Measurements from ENCODE around the gene PLD2.
A peak's percentile ranks its signal among the peaks of the same experiment; 100 is the strongest.
"Not testable (repeated sequence)": the region's sequence is repeated elsewhere in the genome, so short reads cannot be mapped to it uniquely, and the experiment has no call there.

PLD2 gene

DNA sequence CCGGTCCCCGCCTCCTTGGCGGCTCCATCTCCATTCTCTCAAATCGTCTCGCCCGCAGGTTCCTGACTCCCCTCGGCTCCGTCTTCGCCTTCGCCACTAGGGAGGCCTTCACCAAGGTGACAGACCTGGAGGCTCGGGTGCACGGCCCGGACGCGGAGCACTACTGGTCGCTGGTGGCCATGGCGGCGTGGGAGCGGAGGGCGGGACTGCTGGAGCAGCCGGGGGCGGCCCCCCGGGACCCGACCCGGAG lies 17.3 kb upstream of the PLD2 start:
- no peak for DNase-seq (ENCODE audit: low read depth in 2 of 2)

DNA sequence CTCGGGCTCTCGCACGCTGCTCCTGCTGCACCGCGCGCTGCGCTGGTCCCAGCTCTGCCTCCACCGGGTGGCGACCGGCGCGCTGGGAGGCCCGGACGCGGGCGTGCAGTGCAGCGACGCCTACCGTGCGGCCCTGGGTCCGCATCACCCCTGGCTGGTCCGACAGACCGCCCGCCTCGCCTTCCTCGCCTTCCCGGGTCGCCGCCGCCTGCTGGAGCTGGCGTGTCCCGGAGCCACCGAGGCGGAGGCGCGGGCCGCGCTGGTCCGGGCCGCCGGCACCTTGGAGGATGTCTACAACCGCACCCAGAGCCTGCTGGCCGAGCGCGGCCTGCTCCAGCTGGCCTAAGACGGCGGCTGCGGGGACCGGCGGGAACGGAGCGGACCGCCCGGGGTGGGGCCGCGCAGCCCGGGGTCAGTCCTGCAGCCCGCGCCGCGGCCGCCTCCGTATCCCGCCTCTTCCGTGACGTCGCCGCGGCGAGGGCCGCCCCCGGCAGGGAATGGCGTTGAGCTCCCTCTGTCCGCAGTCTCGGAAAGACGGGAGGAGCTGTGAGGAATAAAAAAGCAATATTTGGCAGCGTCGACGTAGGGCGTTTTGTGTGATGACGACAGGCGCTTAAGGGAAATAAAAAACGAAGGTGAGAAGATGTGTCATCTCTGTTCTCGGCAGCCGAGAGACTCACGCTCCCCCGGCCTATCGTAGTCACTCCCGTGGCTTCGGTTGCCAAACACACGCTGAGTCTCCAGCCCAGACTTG lies 16.8 kb upstream of the PLD2 start:
- DNase-seq (ENCODE audit: low read depth in 2 of 2): peak; percentile 63 to 68

DNA sequence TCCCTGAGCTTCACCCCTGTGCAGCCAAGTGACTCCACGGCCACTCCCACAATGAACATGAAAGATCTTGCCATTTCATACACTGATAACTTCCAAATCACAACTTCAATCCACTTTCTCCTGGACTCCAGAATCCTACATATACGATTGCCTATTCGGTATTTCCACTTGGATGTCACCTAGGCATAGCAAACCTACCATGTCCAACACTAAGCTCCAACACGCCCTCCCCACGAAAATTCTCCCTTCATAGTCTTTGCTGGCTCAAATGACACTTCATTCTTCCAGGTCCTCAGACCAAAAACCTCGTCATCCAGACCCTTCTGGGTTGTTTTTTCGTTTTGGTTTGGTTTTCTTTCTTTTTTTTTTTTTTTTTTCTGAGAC lies 16.3 kb upstream of the PLD2 start:
- DNase-seq (ENCODE audit: low read depth in 2 of 2): no peak

DNA sequence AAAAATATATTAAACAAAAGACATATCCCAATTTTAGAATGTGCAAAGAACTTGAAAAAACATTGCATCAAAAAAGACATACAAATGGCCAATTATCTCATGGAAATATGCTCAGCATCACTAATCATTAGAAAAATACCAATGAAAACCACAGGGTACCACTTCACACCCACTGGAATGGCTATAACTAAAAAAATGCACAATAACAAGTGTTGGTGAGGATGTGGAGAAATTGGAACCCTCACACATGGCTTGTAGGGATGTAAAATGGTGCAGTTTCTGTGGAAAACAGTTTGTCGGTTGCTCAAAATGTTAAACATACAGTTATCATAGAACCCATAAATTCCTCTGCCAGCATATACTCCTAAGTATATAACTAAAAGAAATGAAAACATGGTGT lies 11.8 kb upstream of the PLD2 start:
- no peak for DNase-seq (ENCODE audit: low read depth in 2 of 2)

DNA sequence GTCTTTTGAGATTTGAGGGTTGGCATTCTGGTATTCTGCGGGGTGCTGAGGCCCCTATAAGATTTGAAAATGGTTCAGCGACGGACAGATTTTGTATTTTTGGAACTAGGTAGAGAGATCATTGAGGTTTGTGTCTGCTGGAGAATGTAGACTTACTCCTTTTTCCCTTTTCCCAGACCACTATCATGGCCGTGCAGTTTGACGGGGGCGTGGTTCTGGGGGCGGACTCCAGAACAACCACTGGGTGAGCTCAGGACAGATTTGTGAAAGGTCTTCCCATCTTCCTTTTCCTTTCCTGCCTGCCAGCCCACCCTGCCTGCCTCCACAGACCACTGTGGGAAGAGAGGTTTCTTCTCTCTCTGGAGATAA lies 10.4 kb upstream of the PLD2 start:
- DNase-seq (ENCODE audit: low read depth in 2 of 2): no peak

DNA sequence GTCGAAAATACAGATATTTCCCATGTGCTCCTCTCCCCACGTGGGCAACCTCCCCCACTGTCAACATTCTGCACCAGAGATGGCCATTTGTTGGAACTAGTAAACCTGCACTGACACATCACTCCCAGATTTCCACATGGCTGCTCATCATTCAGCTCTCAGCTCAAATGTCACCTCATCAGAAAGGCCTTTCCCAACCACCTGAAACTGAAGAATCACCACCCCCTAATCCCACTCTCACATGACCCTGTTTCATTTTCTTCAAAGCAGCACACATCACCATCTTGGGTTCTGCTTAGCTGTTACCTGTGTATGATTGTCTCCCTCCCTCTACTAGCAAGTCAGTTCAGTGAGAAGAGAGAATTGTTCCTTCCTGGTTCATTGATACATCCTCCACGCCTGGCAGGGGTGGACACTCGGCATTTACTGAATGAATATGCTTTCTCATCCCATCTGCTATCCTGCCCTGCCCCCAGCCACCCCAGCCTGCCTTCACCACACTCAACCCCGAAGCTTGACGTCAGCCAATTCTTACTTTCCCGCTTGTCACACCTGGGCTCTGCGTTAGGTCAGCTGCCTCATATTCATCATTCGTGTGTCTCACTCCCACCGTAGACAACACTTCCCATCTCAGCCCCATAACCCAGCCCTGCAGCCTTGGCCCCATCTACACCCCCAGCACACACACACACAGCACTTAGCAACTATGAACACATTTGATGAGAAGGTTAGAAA lies 6.3 kb upstream of the PLD2 start:
- no peak for DNase-seq (ENCODE audit: low read depth in 2 of 2)

DNA sequence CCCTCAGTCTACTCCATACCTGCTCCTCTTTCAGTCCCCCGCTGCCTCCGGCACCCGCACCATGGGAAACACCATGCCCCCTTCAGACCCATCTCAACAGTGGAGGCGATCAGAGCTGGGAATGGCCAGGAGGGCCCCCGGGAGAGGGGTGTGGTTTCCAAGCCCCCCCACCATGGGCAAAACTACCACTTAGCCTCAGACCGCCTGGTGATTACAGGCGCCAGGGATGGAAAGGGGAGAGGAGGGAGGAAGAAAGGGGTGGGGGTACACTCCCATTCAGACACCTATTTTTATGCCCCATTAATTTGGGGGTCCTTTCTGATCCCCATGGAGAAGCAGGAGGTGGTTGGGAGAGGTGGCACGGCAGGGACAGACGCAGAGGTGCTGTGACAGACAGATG lies 4.7 kb upstream of the PLD2 start, which contains the start of gene C17orf114:
C17orf114 (minus strand) TSS at position 101 of the 400 bp plus-strand sequence.
- no peak for DNase-seq (ENCODE audit: low read depth in 2 of 2)

DNA sequence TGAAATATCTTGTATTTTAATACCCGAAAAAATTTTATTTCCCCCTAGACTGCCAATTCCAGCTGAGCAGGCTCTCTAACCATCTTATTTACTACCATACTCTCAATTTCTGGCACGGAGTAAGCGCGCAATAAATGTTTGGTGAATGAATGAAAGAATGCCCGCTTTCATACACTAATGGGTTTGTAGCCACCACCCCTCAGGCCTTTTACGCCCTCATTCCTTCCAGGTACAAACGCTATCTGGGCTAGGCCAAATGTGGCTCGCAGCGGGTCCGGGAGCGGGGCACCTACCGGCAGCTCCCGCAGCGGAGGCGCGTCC lies 536 bp upstream of the PLD2 start:
- DNase-seq (ENCODE audit: low read depth in 2 of 2): no peak

DNA sequence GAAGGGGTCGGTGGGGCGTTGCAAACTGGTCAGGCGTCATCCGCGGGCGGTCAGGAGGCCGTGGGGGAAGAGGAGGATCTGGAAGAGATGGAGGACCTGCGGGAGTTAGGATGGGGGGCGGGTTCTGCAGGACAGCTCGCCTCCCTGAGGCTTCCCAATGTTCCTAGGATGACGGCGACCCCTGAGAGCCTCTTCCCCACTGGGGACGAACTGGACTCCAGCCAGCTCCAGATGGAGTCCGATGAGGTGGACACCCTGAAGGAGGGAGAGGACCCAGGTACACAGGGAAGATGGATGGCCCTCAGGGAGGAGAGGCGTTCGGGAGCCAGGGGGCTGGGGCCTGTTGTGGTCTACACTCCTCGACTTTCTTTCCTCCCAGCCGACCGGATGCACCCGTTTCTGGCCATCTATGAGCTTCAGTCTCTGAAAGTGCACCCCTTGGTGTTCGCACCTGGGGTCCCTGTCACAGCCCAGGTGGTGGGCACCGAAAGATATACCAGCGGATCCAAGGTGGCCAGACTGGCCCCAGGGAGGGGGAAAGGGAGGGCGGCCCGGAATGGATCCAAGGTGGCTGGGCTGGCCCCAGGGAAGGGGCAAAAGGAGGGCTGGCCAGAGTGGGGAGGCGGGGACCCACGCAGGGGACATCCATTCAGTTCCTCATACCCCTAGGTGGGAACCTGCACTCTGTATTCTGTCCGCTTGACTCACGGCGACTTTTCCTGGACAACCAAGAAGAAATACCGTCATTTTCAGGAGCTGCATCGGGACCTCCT lies 839 bp downstream of the PLD2 start:
- no peak for DNase-seq (ENCODE audit: low read depth in 2 of 2)

DNA sequence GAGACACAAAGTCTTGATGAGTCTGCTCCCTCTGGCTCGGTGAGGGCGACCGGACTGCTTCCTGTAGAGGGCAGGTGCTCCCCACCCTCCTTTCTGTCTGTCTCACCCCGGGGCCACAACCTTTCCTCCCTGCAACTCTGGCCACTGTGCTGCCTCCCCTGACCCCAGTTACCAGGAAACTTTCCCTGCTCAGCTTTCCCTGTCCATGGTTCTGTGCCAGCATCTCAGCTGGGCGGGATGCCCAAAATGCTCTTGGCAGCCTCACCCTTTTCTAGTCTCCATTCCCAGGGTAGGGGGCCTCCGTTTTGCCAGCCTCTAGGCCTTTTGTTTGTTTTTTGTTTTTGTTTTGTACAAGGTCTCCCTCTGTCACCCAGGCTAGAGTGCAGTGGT lies 1.4 kb downstream of the PLD2 start:
- no peak for DNase-seq (ENCODE audit: low read depth in 2 of 2)

DNA sequence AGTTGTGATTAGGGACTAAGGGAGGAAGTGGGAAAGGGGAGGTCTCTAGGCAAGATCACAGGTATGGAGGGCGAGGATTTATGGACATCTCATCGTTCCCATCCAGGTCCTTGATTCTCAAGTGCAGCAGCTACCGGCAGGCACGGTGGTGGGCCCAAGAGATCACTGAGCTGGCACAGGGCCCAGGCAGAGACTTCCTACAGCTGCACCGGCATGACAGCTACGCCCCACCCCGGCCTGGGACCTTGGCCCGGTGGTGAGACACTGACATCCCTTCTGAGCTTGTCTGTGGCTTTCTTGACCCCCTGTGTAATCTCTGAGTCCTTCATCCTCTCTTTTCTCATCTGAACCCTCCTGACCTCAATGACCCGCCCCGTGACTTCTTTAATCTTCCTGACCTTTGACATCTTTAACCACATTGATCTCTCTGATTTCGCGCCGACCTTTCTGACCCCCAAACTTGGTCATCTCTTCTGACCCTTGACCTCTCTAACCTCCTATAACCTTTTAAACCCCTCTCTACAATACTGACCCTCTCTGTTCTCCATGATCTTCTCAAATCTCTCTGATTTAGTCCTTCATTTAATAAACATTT lies 3.8 kb downstream of the PLD2 start:
- DNase-seq (ENCODE audit: low read depth in 2 of 2): no peak

DNA sequence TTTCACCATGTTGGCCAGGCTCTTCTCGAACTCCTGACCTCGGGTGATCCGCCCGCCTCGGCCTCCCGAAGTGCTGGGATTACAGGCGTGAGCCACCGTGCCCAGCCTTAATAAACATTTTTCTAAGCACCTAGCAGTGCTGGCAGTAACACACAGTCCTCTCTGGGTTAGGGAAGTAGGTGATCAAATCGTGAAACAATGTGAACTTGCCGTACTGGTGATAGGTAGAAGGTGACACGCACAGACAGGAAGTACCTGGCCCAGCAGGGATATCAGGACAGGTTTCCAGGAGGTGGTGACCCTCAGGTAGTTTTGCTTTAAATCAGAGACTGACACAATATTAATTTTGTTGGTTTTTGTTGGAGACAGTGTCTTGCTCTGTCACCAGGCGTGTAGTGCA lies 4.5 kb downstream of the PLD2 start:
- no peak for DNase-seq (ENCODE audit: low read depth in 2 of 2)

DNA sequence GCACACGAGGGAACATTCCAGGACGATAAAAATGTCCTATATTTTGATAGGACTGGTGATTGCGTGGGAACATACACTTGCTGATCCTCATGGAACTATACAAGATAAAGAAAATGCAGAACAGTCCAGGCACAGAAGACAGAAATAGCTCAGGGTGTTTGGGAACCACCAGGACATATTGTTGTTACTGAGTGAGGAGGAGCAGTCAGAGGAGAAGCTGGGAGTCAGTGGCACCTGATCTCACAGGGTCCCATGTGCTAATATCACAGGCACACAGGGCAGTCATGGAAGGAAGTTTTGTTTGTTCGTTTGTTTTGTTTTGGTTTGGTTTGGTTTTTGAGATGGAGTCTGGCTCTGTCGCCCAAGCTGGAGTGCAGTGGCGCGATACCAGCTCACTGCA lies 5.7 kb downstream of the PLD2 start:
- no peak for DNase-seq (ENCODE audit: low read depth in 2 of 2)

DNA sequence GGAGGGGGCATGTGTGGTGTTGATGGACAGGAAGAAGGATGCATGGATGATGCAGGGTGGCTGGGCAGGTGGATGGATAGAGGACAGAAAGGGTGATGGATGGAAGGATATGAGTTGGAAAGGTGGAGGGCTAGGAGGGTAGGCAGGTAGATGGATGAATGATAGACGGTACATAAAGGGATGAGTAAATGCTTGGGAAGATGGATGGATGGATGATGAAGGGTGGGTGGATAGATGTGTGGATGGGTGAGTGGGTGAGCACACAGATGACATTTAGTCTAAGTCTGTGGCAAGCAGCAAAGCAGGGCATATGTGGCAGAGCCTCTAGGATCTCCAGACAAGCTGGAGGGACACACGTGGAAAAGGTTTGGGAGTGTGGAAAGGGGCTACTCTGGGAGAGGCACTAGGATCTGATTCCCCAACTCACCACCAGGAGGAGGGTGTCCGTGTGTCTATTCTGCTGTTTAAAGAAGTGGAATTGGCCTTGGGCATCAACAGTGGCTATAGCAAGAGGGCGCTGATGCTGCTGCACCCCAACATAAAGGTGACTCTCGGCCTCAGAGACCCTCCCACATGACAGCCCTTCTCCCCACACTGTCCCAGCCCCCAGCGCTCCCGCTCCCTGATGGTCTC lies 8.2 kb downstream of the PLD2 start:
- no peak for DNase-seq (ENCODE audit: low read depth in 2 of 2)

DNA sequence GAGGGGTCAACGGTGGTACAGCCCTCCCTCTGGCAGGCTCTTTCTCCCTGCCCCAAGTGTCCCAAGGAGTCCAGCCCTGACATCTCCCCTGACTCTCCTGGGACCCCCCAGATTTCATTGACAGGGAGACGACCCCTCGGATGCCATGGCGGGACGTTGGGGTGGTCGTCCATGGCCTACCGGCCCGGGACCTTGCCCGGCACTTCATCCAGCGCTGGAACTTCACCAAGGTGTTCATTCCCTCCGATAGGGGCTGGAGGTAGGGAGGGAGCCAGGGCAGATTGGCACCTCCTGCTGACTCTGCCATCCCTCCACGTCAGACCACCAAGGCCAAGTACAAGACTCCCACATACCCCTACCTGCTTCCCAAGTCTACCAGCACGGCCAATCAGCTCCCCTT lies 9.9 kb downstream of the PLD2 start:
- DNase-seq (ENCODE audit: low read depth in 2 of 2): no peak

DNA sequence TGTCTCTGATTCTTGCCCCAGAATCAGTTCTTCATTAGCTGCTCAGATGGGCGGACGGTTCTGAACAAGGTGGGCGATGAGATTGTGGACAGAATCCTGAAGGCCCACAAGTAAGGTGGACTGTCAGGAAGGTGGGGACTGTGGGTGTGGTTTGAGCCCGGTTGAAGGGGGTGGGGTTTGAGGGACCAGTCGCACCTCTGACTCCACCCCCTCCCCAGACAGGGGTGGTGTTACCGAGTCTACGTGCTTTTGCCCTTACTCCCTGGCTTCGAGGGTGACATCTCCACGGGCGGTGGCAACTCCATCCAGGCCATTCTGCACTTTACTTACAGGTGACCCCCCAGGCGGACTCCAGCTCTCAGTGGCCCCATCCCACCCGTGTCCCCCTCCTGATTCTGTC lies 11.3 kb downstream of the PLD2 start:
- no peak for DNase-seq (ENCODE audit: low read depth in 2 of 2)

DNA sequence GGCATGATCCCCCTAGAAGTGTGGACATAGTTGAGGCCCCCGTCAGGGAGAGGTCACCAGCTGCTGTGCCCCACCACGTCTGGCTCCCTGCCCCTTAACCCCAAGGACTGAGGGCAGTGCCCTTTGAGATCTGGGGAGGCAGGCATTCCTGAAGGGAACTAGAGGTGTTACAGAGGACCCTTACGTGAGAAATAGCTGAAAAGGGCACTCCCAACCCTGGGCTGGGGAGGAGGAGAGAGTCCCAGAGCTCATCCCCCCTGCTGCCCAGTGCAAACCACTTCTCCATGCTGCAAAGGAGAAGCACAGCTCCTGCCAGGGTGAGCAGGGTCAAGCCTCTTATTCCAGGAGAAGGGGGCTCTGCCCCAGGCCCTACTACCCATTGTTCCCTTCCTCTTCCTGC lies 15.9 kb downstream of the PLD2 start:
- DNase-seq (ENCODE audit: low read depth in 2 of 2): no peak

DNA sequence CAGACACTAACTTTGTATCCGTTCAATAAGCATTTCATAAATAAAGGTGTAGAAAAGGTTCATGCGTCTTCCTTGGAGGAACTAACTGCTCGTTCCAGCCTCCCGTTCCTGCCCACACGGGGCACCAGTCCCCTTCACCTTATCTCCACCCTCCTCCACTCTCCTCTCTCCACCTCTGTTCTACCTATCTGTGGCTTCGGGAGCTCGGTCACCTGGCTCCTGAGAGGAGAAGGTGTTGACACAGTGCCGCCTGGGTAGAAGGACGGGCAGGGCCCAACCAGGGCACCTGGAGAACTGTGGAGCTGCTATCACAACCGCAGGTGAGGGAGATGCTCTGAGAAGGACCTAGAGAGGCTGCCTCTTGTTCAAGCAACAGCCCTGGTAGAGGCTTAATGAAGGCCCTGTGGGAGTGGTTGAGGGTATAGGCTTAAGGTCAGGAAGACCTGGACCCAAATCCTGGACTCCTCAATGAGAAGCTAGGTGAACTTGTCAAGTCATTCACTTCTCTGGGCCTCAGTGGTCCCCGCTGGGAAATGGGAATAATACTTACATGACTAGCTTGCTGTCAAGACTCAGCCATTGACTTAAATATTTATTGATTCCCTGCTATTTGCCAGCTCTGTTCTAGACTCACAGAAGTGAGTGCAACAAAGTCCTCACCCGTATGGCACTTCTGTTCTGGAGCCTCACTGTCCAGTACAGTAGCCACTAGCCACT lies 16.6 kb downstream of the PLD2 start:
- no peak for DNase-seq (ENCODE audit: low read depth in 2 of 2)

DNA sequence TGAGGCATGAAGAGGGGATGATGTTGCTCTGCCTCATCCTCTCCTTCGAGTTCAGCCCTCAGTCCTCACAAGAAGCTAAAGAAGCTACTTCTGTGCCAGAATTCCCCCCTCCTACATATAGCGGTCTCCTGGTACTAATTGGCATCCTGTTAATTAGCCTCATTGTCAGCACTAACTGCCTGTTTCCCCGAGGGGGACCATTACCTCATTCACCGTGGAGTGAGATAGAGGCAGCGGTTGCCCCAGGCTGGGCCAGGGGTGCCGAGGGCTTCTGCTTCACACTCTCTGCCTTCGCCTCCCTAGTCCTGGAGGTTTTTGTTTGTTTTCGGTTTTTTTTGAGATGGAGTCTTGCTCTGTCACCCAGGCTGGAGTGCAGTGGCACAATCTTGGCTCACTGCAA lies 20.4 kb downstream of the PLD2 start:
- DNase-seq (ENCODE audit: low read depth in 2 of 2): no peak

DNA sequence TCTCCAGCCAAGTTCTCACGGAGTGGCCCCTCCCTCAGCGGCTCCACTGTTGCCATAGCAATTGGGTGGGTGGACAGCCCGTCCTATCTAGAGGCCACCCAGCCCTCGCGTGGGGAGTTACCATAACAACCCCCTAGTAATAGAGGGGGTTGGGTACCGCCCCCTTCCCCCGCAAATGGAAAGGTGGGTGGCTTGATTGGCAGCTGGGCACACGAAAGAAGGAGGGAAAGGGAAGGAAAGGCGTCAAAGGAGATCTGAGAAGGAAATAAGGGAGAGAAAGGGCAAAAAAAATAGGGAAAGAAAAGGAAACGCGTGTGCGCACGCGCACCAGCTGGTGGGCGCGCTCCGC lies 25.9 kb downstream of the PLD2 start:
- not testable (repeated sequence) for DNase-seq (ENCODE audit: low read depth in 2 of 2)

DNA sequence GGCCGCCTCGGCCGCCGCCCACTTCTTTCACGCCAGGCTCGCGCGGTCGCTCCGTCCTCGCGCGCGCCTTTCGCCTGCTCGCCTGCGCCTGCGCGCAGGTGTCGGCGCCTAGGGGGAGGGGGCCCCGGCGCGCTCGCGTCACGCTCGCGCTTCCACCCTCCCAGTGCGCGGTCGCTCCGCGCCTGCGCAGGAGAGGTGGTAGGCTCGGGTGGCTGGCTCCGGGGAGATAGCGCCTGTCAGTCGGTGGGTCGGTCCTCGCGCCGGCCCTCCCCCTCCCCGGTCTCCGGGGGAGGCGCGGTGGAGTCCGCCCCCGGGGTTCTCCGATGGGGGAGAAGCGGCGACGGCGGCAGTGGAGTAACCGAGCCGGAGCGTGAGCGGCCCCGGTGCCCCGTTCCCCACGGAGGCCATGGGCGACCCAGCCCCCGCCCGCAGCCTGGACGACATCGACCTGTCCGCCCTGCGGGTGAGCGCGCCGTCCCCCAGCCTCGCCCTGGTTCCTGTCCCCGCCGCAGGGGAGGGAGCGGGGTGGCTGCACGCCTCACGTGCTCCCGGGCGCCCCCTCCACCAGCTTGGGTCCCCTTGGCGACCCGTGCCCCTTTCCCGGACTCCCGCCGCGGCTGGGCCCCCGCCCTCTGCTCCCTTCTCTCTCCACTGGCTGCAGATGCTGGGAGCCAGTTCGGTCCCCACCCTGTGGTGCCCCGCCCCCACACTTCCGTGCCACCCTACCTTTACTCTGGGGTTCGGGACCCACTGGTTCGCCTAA lies 26.4 kb downstream of the PLD2 start, which contains the start of gene MINK1:
MINK1 (plus strand) TSS at position 163 of the 763 bp plus-strand sequence; CDS start at position 407, 244 bp downstream.
- peak; percentile 87 for DNase-seq (ENCODE audit: low read depth in 2 of 2)
